Skin of body (tissue), 1 donor: ENCODE measurements around the gene TCN2. TPM values are rescaled to one million over a fixed set of nuclear protein-coding genes. Genes with fewer than 3 reads are reported as not detected.

Experiments used
- total RNA-seq: library from RNA; depleted of rRNA; stranded (reverse); fragments of >200 nt; gene quantifications from one replicate; pipeline ENCODE4 v1.2.3, GENCODE V29; 2014

TCN2 gene
- total RNA-seq, 1 donor from 2014 or later = 5.1 TPM

Other genes starting within 250 kb of the TCN2 start
- 6.5 TPM for gene RNF215, start 219.8 kb upstream of the TCN2 start, total RNA-seq
- gene SEC14L2, start 210.2 kb upstream of the TCN2 start, total RNA-seq = 5.1 TPM
- 3.3 TPM for gene MTFP1, start 181.4 kb upstream of the TCN2 start, total RNA-seq
- not detected for gene SEC14L3, start 135.2 kb upstream of the TCN2 start, total RNA-seq
- gene SEC14L4, start 101.5 kb upstream of the TCN2 start, total RNA-seq = 1.4 TPM
- gene SEC14L6, start 60.4 kb upstream of the TCN2 start, total RNA-seq = 18.4 TPM
- 0.39 TPM for gene GAL3ST1, start 32.5 kb upstream of the TCN2 start, total RNA-seq
- 29.6 TPM for gene PES1, start 15.3 kb upstream of the TCN2 start, total RNA-seq
- gene SLC35E4, start 28.6 kb downstream of the TCN2 start, total RNA-seq = 2.8 TPM
- 5.5 TPM for gene DUSP18, start 60.7 kb downstream of the TCN2 start, total RNA-seq
- 15.4 TPM for gene OSBP2, start 87.7 kb downstream of the TCN2 start, total RNA-seq